GM18498 (cell line): ENCODE measurements around the gene SUV39H1.

Experiments used
- ATAC-seq: cut with Tn5 transposase; IDR thresholded peaks from one replicate; pipeline ENCODE4 v1.9.1; 2021; ENCODE audit warnings: mild to moderate bottlenecking, moderate library complexity; ENCODE audit not compliant: unreplicated experiment

SUV39H1 gene

GRCh38 chrX:48753708-48754228 is 57.2 kb downstream of the SUV39H1 start:
- ATAC-seq: no peak

- ATAC-seq: no peak
Observed at GRCh38 chrX:48754238-48754637, 57.7 kb downstream of the SUV39H1 start.
